ENCODE data around the gene NEMP1.
"Not testable (repeated sequence)": the region's sequence is repeated elsewhere in the genome, so short reads cannot be mapped to it uniquely, and the experiment has no call there.

NEMP1 gene

GRCh38 chr12:57051011-57051410, 27.6 kb downstream of the NEMP1 start:
- no peak for DNase-seq

GRCh38 chr12:57049890-57050289, 28.7 kb downstream of the NEMP1 start, which contains the start of gene MYO1A:
MYO1A (minus strand) TSS chr12:57050129; CDS start chr12:57048323, 1,806 bp downstream.
- no peak for DNase-seq

GRCh38 chr12:57049119-57049446, 29.5 kb downstream of the NEMP1 start:
- no peak for DNase-seq

DNA sequence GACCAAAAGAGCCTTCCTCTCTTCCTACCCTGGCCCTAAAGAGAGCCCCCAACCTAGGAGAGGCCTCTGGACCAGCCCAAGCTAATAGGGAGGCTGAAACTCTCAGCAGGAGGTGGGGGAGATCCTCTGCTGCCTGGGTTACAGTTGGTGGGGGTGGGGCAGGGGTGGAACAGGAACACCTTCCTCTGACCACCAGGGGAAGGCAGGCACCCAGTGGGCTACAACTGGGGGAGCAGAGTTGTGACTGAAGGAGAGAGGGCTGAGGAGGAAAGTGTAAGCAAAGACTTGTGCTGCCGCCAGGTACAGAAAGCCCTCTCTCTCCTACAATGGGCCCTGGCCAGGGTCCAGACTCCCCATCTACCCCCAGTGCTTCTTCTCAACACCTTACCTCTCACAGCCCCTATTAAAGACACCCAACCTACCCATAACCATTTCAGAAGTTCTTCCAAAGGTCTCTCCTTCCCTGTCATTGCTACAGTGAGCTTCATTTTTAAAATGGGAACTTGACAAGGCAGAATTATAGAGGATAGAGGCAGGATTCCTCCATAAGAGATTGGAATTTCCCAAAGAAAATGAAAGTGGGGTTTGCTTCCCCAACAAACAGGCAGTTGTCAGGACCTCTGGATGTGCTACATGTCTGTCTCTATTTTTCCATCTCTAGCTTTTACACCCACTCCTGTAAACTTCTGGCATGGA, 30.0 kb downstream of the NEMP1 start:
- DNase-seq: no peak

DNA sequence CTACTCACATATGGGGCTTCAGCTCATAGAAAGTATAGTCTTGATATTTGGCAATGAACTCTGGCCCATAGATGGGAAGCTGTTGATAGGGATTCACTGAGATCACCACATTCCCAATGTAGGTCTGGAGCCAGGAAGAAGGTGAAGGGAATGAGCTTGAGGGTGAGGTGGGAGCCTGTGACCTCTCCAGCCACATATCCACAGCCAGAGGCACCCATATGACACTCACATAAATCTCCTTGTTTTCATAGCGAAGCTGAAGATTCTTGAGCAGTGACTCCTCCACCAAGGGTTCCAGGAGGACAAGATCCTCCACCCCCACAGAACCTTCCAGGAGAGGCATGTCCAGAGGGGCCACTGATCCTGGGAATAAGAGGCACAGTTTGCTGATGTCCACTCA, 30.6 kb downstream of the NEMP1 start:
- no peak for DNase-seq

DNA sequence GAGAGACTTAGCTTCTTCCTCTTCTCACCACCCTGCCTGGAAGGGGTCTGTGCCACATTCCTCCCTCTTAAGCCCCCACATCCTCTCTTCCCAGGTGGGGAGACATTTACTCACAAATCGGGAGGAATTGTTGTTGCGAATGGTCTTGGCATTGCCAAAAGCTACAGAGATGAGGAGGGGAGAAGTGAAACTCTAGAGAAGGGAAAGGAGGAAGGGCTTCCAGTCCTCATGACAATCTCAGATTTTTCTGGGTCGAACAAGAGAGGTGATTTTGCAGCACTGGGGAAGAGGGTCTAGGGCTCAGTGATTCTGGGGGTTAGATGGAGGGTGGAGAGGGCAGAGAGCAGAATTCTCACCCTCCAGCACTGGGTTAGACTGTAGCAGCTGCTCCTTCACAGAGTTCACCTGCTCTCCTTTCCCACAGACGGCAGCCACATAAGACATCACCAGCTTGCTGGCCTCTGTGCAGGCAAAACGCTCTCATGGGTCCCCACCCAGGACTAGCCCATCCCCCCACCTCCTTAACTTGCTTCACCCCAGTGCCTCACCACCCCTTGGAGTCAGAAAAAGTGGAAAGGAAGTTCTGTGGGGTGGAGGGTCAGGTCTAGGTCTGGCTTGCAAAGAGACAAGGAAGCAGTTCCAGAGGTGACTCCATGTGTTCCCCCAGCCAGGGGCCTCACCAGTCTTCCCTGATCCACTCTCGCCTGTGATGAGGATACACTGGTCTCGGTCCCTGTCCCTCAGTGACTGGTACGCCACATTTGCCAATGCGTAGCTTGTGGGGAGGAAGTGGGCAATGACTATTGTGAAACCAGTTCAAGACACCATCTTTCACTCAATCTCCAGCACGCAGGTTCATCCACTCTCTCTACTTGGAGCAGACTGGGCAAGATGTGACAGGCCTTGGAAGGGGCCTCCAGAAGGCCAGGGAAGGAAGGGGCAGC, 31.4 kb downstream of the NEMP1 start:
- peak; percentile 79 for DNase-seq

DNA sequence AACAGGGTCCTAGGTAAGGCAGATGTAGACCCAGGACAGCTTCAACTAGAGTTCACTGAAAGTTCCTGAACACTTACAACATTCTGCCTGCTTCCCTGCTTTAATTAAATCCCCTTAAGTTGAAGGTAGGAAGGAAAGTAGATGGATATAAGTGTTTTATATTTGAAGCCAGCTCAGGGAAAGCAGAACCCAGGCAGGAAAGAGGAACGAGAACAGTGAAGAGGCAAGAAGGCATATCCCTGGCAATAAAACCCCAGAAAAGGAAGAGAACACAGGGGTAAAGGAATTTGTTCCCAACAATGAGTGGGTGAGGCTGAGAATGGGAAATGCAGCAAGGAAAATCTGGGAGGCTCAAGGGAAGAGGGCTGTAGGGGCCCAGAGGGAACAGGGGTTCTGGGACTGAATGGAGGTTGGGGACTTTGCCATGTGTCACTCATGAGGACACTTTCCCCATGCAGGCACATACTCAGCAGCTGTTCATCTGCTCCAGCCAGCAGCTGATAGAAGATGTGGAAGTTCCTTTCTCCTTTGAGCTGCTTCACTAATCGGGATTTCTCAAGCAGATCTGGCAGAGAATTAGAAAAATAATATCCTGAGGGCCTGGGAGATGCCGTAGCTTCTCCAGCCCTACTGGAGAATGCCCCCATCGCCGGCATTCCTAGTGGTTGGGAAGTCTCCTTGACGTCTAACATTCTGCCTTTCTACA, 32.4 kb downstream of the NEMP1 start:
- no peak for DNase-seq

GRCh38 chr12:57044889-57045288, 33.7 kb downstream of the NEMP1 start:
- no peak for DNase-seq

GRCh38 chr12:57044468-57044867, 34.1 kb downstream of the NEMP1 start:
- DNase-seq: no peak

- no peak for DNase-seq
Observed at GRCh38 chr12:57042695-57043094, 35.9 kb downstream of the NEMP1 start.

- no peak for DNase-seq
Observed at GRCh38 chr12:57040750-57041149, 37.8 kb downstream of the NEMP1 start.

GRCh38 chr12:57040211-57040610, 38.4 kb downstream of the NEMP1 start:
- DNase-seq: no peak

GRCh38 chr12:57039016-57039798, 39.4 kb downstream of the NEMP1 start:
- DNase-seq: no peak

- DNase-seq: no peak
Observed at GRCh38 chr12:57037264-57037663, 41.3 kb downstream of the NEMP1 start.

DNA sequence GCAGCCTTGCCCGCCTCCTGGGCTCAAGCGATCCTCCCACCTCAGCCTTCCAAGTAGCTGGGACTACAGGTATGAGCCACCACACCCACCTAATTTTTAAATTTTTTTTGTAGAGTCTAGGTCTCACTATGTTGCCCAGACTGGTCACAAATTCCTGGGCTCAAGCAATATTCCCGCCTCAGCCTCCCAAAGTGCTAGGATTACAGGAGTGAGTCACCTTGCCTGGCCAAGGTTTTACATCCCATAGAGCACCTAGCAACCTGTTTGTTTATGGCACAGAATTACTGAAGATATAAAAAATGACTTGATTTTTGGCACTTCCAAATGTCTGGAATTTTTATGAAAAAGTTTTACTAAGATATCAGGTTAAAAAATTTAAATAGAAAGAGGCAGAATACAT, 45.2 kb downstream of the NEMP1 start:
- no peak for DNase-seq

GRCh38 chr12:57031789-57032188, 46.8 kb downstream of the NEMP1 start:
- no peak for DNase-seq

- no peak for DNase-seq
Observed at GRCh38 chr12:57031138-57031725, 47.4 kb downstream of the NEMP1 start.

- no peak for DNase-seq
Observed at GRCh38 chr12:57029457-57029856, 49.1 kb downstream of the NEMP1 start.

DNA sequence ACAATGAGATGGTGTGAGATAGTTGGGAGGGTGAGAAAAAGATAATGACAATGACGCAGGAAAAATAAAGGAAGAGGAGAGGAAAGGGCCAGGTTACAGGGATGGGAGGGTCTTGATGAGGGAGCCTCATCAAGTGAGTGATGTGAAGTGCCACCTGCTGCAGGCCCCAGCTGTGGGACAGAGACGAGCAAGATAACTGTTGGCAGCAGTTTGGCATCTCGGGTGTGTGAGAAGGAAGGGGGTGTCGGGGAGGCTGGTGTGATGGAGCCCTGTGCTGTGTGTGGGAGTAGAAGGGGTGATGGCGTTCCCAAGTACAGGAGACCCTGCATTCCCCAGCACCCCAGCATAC, 50.8 kb downstream of the NEMP1 start:
- DNase-seq: no peak

GRCh38 chr12:57027011-57027804, 51.4 kb downstream of the NEMP1 start:
- no peak for DNase-seq

DNA sequence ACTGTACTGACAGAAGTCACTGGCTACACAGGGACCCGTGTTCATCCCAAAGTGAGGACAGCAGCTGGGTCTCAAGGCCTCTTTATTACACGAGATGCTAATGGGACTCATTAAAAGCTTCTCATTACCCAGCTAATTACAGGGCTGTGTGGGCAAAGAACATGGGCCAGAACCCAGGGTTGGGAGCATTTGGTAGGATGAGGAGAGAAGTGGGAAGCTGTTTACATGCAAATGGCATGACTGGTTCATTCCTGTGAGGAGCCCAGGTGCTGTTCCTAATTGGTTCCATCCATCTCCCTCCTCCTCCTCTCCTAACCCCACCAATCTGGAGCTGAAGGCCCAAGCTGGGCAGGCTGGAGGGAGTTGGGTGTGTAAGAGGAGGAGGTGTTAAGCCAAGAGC, 53.4 kb downstream of the NEMP1 start:
- DNase-seq: no peak

GRCh38 chr12:57022324-57022723, 56.3 kb downstream of the NEMP1 start:
- not testable (repeated sequence) for DNase-seq

All from activated CD8-positive, alpha-beta memory T cell treated with anti-CD3 and anti-CD28 coated beads, Interleukin-2, amount 50 U/mL, for 48 hours (primary cell).